HG03575 (cell line): ENCODE data around the gene HTR3C.
"Not testable (repeated sequence)": the region's sequence is repeated elsewhere in the genome, so short reads cannot be mapped to it uniquely, and the experiment has no call there.

Source experiments
- ATAC-seq: cut with Tn5 transposase; IDR thresholded peaks from one replicate; pipeline ENCODE4 v1.9.1; 2021; ENCODE audit not compliant: unreplicated experiment, insufficient number of reproducible peaks, low FRiP score; ENCODE audit errors: extremely low read depth

The HTR3C gene, protein sequence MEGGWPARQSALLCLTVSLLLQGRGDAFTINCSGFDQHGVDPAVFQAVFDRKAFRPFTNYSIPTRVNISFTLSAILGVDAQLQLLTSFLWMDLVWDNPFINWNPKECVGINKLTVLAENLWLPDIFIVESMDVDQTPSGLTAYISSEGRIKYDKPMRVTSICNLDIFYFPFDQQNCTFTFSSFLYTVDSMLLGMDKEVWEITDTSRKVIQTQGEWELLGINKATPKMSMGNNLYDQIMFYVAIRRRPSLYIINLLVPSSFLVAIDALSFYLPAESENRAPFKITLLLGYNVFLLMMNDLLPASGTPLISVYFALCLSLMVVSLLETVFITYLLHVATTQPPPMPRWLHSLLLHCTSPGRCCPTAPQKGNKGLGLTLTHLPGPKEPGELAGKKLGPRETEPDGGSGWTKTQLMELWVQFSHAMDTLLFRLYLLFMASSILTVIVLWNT

DNA sequence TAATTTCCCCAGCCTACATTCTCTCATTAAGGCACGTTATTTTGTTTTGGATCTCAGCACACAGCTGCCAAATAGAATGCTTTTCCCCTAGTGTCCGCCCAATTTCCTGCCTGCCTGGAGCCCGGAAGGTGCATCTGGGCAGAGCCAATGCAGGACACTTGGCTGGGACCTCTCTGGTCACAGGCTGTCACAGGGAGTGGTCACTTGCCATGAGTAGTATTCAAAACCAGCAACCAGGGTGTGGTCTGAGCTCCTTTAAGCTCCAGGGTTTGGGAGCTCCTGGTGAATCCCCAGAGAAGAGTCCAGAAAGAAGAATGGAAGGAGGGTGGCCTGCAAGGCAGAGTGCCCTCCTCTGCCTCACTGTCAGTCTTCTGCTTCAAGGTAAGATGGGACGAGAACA is at the start of gene HTR3C:
HTR3C (plus strand) TSS at position 281 of the 400 bp plus-strand sequence; CDS start at position 315, 34 bp downstream.
- ATAC-seq: no peak

DNA sequence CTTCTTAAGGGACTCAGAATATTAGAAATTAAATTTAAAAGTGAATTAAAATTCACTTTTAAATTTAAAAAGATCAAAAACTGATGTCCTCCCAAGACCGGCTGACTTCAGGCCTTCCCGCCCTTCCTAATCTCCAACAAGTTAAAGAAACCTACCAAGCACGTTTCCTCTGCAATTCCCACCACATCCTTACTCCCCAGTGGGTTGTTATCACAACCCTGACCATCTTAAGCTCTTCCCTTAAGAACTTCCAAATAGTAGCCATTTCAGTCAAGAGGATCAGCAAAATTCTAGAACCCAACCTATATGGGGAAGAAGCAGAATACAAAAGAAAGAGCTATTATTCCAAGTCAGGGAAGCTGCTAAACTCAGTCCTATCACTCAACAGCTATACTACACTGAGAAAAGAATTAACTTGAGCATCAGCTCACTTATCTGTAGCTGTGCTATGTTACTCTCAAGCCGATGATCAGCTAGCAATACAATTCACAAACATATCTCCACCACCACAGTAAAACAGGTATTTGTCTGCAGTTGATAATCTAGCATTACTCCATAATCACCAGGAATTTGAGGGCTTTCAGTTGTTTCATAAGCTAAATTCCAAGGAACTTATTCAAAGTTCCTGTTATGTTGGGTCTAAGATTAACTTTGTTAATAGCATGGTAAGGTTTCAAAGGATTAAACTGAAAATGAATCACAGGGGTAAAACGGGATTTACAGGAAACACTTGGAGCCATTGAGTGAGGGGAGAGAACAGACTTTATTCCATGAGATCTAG is 49.5 kb upstream of the HTR3C start:
- no peak for ATAC-seq

DNA sequence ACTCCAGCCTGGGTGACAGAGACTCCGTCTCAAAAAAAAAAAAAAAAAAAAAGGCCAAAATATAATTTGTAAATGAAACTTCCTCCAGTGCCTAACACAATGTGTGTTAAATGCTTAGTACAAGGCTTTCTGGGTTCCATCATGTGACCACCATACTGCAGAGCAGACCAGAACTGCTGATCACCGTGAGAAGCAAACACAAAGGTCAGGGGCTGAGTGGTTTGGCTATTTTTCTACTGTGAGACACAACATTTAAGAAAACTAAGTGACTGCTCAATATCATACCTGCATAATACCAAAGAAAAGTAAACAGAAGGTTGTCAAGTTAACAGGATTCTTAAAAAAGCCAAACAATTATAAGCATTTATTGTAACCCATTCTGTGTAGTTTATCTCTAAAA is 48.4 kb upstream of the HTR3C start:
- no peak for ATAC-seq

DNA sequence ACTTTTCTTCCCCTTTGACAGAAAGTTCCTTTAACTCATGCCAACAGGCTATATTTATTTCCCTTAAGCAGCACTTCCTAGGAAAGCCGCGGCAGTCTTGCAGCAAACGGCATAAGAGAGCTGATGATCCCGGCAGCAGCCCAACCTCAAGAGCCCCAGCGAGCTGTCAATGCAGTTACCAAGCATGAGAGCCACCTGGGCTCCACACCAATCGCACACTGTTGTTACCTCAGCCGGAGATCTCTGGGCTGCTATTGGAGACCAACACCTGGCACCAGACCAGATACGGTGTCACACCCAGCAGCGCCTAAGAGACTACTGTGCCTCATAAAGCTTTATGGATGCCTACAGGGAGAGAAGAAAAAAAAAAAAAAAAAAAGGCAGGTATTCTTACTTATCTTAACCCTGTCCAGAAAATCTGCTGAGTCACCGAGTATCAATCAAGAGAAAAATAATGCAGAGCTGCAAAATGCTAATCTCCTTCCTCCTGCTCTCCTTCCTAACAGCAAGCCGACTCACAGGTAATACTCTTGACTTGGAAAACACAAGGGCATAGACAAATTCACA is 46.8 kb upstream of the HTR3C start:
- peak; percentile 61 for ATAC-seq

DNA sequence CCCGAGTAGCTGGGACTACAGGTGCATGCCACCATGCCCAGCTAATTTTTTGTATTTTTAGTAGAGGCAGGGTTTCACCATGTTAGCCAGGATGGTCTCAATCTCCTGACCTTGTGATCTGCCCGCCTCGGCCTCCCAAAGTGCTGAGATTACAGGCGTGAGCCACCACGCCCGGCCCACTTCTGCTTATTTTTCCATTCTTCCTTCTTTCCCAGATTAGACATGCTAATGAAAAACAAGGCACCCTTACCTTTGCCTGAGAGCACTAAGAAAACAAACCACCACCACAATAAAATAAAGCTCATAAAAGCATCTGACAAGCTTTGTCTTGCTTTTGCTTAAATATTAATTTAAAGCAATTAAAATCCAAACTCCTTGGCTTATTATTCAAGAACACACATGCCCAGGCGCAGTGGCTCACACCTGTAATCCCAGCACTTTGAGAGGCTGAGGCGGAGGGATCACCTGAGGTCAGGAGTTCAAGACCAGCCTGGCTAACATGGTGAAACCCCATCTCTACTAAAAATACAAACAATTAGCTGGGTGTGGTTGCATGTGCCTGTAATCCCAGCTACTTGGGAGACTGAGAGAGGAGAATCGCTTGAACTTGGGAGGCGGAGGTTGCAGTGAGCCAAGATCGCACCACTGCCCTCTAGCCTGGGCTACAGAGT is 45.6 kb upstream of the HTR3C start:
- not testable (repeated sequence) for ATAC-seq

DNA sequence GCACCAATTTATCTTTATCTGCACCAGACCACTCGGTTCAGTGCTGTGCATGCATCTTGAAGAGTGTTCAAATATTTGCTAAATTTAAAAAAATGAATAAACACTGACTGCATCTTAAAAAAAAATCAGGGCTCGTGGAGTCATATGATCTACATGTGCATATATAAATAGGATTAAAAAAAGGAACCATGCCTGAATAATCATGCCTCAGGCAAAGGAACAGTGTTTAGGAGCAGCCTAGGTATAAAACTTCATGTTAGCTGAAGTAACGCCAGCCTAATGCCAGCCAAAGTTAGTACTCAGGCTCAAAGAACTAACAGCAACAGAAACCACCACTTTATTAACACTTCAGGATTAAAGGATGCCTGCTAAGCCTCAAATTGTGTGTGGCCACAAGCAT is 44.7 kb upstream of the HTR3C start:
- ATAC-seq: no peak

DNA sequence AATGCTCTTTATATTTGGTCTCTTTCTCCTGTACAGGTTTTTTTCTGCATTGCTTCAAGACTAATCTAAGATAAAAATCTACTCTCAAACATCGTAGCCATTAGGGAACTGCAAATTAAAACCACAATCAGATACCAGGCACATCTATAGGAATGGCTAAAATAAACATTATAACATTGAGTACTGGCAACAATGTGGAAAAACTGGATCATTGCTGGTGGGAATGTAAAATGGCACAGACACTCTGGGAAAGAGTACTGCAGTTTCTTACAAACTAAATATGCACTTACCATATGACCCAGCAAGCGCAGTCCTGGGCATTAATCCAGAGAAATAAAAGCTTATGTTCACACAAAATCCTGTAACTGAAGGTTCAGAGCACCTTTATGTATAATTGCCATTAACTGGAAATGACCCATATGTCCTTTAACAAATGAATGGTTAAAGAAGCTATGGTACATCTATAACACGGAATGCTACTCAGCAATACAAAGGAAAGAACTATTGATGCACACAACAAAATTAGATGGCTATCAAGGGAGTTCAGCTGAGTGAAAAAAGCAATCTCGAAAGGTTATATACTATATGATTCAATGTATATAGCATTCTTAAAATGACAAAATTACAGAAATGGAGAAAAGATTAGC is 41.5 kb upstream of the HTR3C start:
- ATAC-seq: no peak

DNA sequence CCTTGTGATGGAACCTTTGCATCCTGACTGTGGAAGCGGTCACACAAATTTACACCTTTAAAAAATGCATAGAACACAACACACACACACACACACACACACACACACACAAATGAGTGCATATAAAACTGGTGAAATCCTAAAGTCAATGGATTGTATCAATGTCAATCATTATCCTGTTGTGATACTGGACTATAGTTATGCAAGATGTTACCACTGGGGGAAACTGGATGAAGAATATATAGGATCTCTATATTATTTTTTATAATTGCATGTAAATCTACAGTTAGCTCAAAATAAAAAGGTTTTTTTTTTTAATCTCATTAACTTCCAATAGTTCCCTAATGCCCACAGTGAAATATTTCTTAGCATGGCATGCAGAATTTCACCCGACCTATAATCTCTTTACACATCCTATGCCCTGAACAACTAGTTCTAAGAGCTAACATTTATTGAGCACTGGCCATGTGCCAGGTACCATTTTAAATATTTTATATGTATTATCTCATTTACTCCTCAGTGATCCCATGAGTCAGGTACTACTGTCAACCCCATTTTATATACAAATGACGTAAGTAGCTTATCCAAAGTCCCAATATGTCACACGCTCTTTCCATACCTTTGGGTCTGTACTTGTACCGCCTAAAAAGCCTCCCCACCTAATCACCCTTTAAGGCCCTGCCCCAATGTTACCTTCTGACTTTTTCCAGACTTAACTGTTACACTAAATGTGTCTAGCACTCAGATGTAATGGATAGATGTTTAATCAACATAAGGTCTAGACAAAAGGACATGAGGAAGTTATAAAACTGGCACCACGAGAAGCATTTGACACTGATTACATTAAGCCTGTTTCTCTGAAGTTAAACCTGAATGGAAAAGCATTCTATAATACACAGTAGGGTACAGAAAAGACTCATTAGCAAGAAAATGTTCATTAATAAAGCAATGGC is 40.6 kb upstream of the HTR3C start:
- ATAC-seq: no peak

DNA sequence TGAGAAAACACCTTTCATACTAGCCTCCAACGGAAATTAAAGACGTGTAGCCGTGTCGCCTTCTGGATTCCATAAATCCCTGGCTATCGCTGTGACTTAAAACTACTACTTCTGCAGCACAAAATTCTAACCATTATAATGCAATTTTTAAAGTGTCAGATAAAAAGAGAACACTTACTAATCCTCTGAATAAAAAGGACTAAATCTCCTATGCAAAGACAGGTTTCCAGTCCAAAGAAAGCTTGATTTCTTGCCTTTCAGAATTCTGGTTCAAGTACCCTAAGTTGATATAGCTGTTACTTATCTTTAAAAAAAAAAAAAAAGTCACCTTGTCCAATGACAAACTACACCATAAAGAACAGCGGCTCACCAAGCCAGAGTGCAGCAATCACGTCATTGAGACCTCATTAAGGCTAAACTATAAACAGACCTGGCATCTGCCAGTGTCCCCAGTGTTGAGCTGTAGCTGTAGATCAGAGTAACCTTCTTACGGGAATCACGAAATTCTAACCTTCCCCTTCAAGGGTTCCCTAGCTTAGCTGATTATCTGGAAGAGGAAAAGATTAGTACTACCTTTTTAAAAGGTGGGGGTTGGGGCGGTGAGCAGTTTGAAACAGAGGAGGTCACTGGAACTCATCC is 37.3 kb upstream of the HTR3C start:
- ATAC-seq: no peak

DNA sequence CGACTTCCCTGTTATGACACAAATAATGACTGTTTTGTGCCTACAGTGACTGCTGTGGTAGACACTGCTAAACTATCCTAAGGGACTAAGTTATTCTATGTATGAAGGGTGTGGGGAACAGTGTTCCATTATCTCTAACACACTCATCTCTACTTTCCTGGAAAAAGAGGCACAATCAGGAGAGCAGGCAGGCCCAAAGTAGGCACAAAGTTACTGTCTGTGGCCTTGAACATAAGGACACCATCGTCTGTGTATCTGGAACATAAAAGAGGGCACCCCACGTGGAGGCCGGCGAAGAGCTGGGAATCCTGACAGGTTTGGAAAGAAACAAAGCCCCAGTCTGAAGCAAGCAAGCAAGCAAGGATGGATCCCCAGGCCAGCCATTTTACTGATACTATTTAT is 36.7 kb upstream of the HTR3C start:
- ATAC-seq: no peak

DNA sequence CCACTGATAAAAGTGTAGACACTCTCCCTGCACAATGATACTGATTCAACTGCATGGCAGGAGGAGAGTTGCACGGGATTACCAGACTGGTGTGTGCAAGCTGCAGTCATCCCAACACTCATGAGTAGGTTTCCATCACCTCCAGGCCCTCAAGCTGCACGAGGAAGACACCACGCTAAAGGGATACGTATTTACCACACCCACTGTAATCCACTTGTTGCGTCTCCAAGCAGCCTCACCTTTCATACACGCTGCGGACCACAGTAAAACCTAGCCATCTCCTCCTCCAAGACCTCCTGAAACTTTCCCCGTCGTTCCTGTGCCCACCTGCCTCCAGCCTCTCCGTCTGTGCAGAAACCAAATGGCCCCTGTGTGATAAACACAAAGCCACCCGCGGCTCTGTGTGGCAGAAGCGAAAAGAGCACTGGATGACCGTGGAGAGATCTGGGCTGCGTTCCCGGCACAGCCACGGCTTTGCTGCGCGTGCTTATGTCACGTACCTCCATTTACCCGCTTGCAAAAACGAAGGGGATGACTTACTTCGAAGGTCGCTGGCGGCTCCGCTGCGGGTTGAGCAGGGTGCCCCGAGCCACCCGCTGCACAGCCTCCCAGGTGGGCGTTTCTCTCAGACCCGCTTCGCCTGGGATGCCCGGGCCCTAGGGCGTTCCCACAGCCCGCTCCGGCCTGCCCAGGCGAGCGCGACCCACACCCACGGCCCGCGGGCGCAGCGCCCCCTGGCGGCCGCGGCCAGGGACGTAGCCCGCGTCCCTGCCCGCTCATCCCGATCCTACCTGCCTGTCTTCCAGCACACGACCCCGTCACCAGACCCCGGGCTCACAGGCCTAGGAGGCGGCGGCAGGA is 35.8 kb upstream of the HTR3C start:
- ATAC-seq: peak; percentile 8

DNA sequence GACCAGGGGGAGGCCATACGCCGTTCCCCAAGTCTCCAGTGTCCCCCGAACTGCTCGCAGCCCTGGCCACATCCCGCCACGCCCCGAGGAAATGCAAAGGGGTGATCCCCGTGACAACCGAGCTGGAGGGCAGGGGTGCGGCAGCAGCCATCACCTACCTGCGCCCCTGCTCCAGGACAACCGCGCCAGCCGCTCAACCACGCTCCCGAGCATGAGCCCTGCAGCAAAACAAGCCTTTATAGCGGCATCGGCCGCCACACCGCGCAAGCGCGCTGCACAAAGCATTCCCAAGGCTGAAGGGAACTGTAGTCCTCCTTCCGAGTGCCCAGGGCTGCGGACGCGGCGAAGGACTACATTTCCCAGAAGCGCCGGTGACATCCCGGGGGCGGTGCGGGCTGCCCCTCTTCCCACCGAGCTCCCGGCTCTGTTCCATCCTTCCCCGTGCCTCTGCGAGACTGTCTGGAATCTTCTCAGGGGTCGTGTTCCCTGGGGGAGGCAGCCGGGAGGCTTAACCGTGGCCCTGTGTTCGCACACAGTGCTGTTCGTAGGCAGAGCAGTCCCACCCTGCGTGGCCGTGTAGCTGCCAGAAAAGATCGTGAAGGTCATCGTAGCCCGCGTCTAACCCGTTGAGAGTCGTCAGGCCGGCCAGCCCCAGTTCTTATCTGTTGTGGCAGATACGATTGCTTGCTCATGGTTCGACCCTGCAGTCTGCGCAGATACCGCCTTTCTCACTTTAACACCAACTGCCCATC is 35.0 kb upstream of the HTR3C start, which contains the start of gene ABCC5:
ABCC5 (minus strand) TSS at position 213 of the 752 bp plus-strand sequence. CDS start 3,492 bp downstream, outside the sequence.
- ATAC-seq: peak; percentile 72

DNA sequence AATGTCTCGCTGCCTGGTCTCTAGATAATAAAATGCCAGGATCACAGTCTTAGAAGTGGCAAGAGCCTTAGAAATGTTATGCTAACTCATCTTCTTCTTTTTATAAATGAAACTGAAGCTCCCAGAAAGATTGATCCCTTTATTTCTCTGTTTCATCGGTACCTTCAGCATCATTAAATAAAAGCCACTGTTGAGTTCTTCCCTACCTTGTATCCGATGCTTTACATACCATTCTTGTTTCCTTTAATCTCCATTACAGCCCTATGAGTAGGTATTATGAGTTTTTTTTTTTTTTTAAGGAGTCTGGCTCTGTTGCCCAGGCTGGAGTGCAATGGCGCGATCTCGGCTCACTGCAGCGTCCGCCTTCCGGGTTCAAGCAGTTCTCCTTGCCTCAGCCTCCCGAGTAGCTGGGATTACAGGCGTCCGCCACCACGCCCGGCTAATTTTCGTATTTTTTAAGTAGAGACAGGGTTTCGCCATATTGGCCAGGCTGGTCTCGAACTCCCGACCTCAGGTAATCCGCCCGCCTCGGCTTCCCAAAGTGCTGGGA is 34.3 kb upstream of the HTR3C start:
- ATAC-seq: no peak

DNA sequence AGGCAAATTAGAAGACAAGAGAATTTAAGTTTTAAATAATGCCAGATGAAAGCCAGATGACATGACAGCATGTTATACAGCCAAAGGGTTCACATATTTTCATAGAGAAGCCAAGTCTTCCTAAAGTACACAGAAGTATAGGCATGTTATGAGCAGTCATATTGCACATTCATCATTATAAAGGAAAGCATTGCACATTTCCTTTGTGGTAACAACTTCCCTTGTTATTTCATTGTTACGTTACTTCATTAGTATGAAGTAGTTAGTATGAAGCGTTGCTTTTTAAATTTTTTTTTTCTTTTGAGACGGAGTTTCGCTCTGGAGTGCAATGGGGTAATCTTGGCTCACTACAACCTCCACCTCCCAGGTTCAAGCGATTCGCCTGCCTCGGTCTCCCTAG is 30.5 kb upstream of the HTR3C start:
- no peak for ATAC-seq

DNA sequence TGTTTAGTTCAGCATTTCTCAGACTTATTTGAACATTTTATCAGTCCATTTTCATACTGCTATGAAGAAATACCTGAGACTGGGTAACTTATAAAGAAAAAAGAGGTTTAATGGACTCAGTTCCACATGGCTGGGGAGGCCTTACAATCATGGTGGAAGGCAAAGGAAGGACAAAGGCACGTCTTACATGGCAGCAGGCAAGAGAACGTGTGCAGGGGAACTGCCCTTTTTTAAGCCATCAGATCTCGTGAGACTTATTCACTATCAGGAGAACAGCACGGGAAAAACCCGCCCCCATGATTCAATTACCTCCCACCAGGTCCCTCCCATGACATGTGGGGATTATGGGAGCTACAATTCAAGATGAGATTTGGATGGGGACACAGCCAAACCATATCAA is 27.6 kb upstream of the HTR3C start:
- ATAC-seq: not testable (repeated sequence)
